PC-9 (cell line): ENCODE measurements around the gene VAV2. TPM values are rescaled to one million over a fixed set of nuclear protein-coding genes. Genes with fewer than 3 reads are reported as not detected.

Experiments
- BruUV-seq: library from RNA; stranded (reverse); fragments of 400-500 nt; replicated peaks from 2 replicates; lab custom pipeline; 2021; lab: Mats Ljungman, UMichigan
- CTCF ChIA-PET: fragments of 300-600 bp; sonication (Branson Sonifier 250); formaldehyde crosslinking; loops from one replicate; lab custom pipeline; 2022; ENCODE audit warnings: antibody characterized with exemption; lab: Charles Lee
- POLR2A ChIA-PET: fragments of 300-600 bp; sonication (Branson Sonifier 250); formaldehyde crosslinking; loops from one replicate; lab custom pipeline; 2022; ENCODE audit warnings: antibody characterized with exemption; ENCODE audit not compliant: unreplicated experiment; lab: Charles Lee
- DNase-seq, 2 experiments: peaks; one replicate each; pipeline versions ENCODE4 v3.0.0 to v3.0.0-alpha.2; 2015 to 2022; ENCODE audit warnings: mixed read lengths in 1 of 2
- H2AFZ ChIP-seq: fragments of 200-600 bp; sonication (generic); 2 replicates; pipeline ENCODE4 v1.8.1; 2017; ENCODE audit warnings: antibody characterized with exemption
- H3F3A ChIP-seq: fragments of 200-600 bp; sonication (generic); 2 replicates; pipeline ENCODE4 v1.8.1; 2017; ENCODE audit warnings: antibody characterized with exemption, mild to moderate bottlenecking, low read depth; ENCODE audit not compliant: insufficient read depth
- H3K27ac ChIP-seq: fragments of 200-600 bp; sonication (generic); 2 replicates; pipeline ENCODE4 v1.6.1; 2016; ENCODE audit warnings: mixed run types
- H3K27me3 ChIP-seq: fragments of 200-600 bp; sonication (generic); 2 replicates; pipeline ENCODE4 v1.6.1; 2016; ENCODE audit warnings: low read depth, mixed run types; ENCODE audit not compliant: insufficient read depth
- H3K36me3 ChIP-seq: fragments of 200-600 bp; sonication (generic); 2 replicates; pipeline ENCODE4 v1.6.1; 2016; ENCODE audit warnings: low read depth, mixed run types
- H3K4me1 ChIP-seq: fragments of 200-600 bp; sonication (generic); replicated peaks from 2 replicates; pipeline ENCODE4 v1.6.1; 2016; ENCODE audit warnings: mixed run types; ENCODE audit not compliant: insufficient read depth
- H3K4me2 ChIP-seq: fragments of 200-600 bp; sonication (generic); 2 replicates; pipeline ENCODE4 v1.6.1; 2017; ENCODE audit warnings: mixed run types
- H3K4me3 ChIP-seq: fragments of 200-600 bp; sonication (generic); 2 replicates; pipeline ENCODE4 v1.6.1; 2016; ENCODE audit warnings: mixed run types
- H3K79me2 ChIP-seq: fragments of 200-600 bp; sonication (generic); 2 replicates; pipeline ENCODE4 v1.6.1; 2017; ENCODE audit warnings: low read depth, mixed run types
- H3K9me2 ChIP-seq: fragments of 200-600 bp; sonication (generic); 2 replicates; pipeline ENCODE4 v1.8.1; 2017; ENCODE audit warnings: mild to moderate bottlenecking; ENCODE audit not compliant: insufficient read depth
- H3K9me3 ChIP-seq: fragments of 200-600 bp; sonication (generic); 2 replicates; pipeline ENCODE4 v1.8.1; 2016; ENCODE audit warnings: low read depth; ENCODE audit not compliant: insufficient read depth
- H4K20me1 ChIP-seq: fragments of 200-600 bp; sonication (generic); 2 replicates; pipeline ENCODE4 v1.8.1; 2017; ENCODE audit not compliant: insufficient read depth
- EZH2 ChIP-seq: fragments of 200-600 bp; sonication (generic); IDR thresholded peaks from 2 replicates; pipeline ENCODE4 v1.8.0; 2017; ENCODE audit warnings: antibody characterized with exemption, low read depth
- intact Hi-C: fragments of 100-400 bp; cut with micrococcal nuclease; formaldehyde crosslinking; loops from one replicate; pipeline ENCODE4 v1.10.0; 2022; ENCODE audit not compliant: unreplicated experiment
- total RNA-seq: library from RNA; stranded (reverse); gene quantifications from 2 replicates; pipeline ENCODE4 v1.2.3, GENCODE V29; 2021
- TF ChIP-seq, protein P1 (sequence below): fragments of 200-600 bp; sonication (generic); conservative IDR thresholded peaks from 2 replicates; pipeline ENCODE4 v1.6.1; 2017; ENCODE audit warnings: mixed run types, antibody characterized with exemption, mild to moderate bottlenecking, moderate library complexity

The VAV2 gene
- total RNA-seq, 1 experiment from 2014 or later = 36.5 TPM

DNA sequence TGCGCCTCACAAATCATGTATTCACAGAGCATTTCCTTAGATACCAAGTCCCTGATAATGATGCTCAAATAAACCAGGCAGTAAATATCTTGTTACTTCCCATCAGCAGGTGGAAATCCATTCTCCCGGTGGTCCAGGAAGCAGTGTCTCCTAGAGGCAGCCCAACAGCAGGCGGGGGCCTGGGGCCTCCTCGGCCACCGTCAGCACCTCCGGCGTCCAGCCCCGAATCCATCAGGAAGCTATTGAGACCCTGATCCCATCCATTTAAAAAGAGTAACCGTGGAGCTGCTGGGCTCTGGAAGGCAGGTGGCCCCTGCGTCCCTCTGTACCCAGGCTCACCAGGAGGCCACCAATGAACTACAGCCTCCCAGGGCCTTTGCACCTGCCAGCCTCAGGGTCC is 54.0 kb downstream of the VAV2 start:
- intact Hi-C loops = no loop called here
- H3K9me3 ChIP-seq = no peaks in the 10 kb centered on the region
- H3K4me1 ChIP-seq = no peaks in the 10 kb centered on the region
- H3K4me2 ChIP-seq = no peak overlapping the region
- H3K79me2 ChIP-seq = no peaks in the 10 kb centered on the region; the same call in 1 of the 2 replicates
- no peaks in the 10 kb centered on the region for H3K36me3 ChIP-seq
- H3K27ac ChIP-seq = no peak overlapping the region
- no peak for DNase-seq
- H3K9me2 ChIP-seq = no peaks in the 10 kb centered on the region
- no TSS peak for BruUV-seq
- no peaks in the 10 kb centered on the region for H3K27me3 ChIP-seq
- ChIA-PET CTCF (no interaction called here), POLR2A (no interaction called here)
- H3F3A ChIP-seq = no peaks in the 10 kb centered on the region; the same call in 1 of the 2 replicates
- H3K4me3 ChIP-seq = no peak overlapping the region
- TF ChIP-seq, protein P1, sequence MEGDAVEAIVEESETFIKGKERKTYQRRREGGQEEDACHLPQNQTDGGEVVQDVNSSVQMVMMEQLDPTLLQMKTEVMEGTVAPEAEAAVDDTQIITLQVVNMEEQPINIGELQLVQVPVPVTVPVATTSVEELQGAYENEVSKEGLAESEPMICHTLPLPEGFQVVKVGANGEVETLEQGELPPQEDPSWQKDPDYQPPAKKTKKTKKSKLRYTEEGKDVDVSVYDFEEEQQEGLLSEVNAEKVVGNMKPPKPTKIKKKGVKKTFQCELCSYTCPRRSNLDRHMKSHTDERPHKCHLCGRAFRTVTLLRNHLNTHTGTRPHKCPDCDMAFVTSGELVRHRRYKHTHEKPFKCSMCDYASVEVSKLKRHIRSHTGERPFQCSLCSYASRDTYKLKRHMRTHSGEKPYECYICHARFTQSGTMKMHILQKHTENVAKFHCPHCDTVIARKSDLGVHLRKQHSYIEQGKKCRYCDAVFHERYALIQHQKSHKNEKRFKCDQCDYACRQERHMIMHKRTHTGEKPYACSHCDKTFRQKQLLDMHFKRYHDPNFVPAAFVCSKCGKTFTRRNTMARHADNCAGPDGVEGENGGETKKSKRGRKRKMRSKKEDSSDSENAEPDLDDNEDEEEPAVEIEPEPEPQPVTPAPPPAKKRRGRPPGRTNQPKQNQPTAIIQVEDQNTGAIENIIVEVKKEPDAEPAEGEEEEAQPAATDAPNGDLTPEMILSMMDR = no peak
- TF ChIP-seq EZH2 = no peak
- no peak overlapping the region for H2AFZ ChIP-seq
- H4K20me1 ChIP-seq = peaks cover 15% of the 10 kb centered on the region

DNA sequence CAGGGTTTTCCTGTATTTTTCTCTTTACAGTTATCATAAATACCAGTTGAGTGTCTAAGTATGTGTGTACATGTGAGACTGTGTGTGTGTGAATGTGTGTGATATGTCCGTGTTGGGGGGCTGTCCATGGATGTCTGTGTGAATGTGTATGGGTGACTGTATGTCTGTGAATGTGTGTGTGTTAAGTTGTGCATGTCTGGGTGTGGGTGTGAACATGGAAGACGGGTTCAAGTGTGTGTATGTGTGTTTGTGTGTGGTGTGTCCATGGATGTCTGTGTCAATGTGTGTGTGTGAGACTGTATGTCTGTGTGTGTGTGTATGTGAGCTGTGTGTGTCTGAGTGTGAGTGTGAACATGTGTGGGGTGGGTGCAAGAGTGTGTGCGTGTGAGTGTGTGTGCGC is 55.0 kb downstream of the VAV2 start:
- CTCF ChIA-PET = no interaction called here
- TF ChIP-seq EZH2 = no peak
- TF ChIP-seq, protein P1 = no peak
- Histone ChIP-seq H3K36me3 (no peaks in the 10 kb centered on the region), H4K20me1 (peaks cover 9% of the 10 kb centered on the region), H3F3A (no peaks in the 10 kb centered on the region; the same call in 1 of the 2 replicates), H3K79me2 (no peaks in the 10 kb centered on the region; the same call in 1 of the 2 replicates), H2AFZ (no peak overlapping the region), H3K27ac (no peak overlapping the region), H3K9me3 (no peaks in the 10 kb centered on the region), H3K4me2 (no peak overlapping the region), H3K27me3 (no peaks in the 10 kb centered on the region), H3K4me1 (no peaks in the 10 kb centered on the region), H3K9me2 (no peaks in the 10 kb centered on the region), H3K4me3 (no peak overlapping the region)
- DNase-seq = no peak
- POLR2A ChIA-PET = no interaction called here
- intact Hi-C loops = no loop called here
- BruUV-seq = no TSS peak

DNA sequence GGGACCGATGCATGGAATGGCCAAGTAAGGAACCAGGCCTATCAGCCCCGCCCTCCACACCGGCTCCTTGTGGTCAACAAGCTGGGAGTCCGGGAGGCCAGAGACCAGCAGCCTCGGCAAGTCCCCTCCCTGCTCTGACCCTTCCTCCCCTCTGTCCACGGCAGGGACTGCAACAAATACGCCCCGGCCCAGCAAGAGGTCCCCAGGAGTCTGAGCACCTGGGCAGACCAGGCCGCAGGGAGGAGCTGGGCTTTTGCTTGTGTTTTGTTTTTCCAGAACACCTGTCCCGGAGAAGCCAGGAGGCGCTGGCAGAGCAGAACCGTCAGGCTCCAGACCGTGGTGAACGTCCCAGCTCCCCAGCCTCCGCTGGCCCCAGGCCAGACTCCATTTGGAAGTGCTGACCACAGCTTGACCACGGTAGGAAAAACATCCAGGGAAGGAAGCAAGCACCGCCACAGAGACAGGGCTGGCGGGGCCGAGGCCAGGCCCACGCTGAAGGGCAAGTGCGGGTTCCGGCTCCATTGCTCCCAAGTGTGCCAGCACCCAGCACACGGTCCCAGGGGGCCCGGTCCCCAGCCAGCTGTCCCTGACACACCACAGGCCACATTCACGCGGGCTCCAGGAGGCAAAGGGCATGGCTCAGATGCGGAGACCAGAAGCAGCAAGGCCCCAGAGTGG is 56.7 kb downstream of the VAV2 start:
- no peaks in the 10 kb centered on the region; the same call in 1 of the 2 replicates for H3K79me2 ChIP-seq
- ChIA-PET POLR2A (no interaction called here), CTCF (no interaction called here)
- no peak for DNase-seq
- H3K4me3 ChIP-seq = no peak overlapping the region
- H3K4me1 ChIP-seq = no peaks in the 10 kb centered on the region
- H3K4me2 ChIP-seq = no peak overlapping the region
- intact Hi-C loops = no loop called here
- no peaks in the 10 kb centered on the region for H3K9me2 ChIP-seq
- peaks cover 17% of the 10 kb centered on the region for H4K20me1 ChIP-seq
- no peak overlapping the region for H2AFZ ChIP-seq
- no peaks in the 10 kb centered on the region for H3K27me3 ChIP-seq
- no peaks in the 10 kb centered on the region; the same call in 1 of the 2 replicates for H3F3A ChIP-seq
- no peaks in the 10 kb centered on the region for H3K36me3 ChIP-seq
- TF ChIP-seq, protein P1 = no peak
- no peak for TF ChIP-seq EZH2
- BruUV-seq = no TSS peak
- no peak overlapping the region for H3K27ac ChIP-seq
- H3K9me3 ChIP-seq = no peaks in the 10 kb centered on the region
